NT2/D1 (cell line): ENCODE data around the gene OVOL1.

Experiments
- DNase-seq: peaks from one replicate; pipeline ENCODE4 v3.0.0-alpha.2; 2011; ENCODE audit warnings: low read depth, low spot score
- H3K27me3 ChIP-seq: 2 replicates; pipeline ENCODE4 v1.6.0; 2011; ENCODE audit warnings: mild to moderate bottlenecking; ENCODE audit not compliant: insufficient read length, insufficient read depth
- H3K36me3 ChIP-seq: 2 replicates; pipeline ENCODE4 v1.6.1; 2011; ENCODE audit warnings: mild to moderate bottlenecking, low read length, mixed read lengths; ENCODE audit not compliant: insufficient read depth, insufficient read length
- H3K4me1 ChIP-seq: 2 replicates; pipeline ENCODE4 v1.5.1; 2011; ENCODE audit not compliant: insufficient read depth, insufficient read length
- H3K4me3 ChIP-seq: 2 replicates; pipeline ENCODE4 v1.5.1; 2011; ENCODE audit warnings: low read depth; ENCODE audit not compliant: insufficient read length
- H3K9ac ChIP-seq: 2 replicates; pipeline ENCODE4 v1.6.0; 2011; ENCODE audit warnings: low read depth; ENCODE audit not compliant: insufficient read length
- H3K9me3 ChIP-seq: 2 replicates; pipeline ENCODE4 v1.5.1; 2011; ENCODE audit warnings: mild to moderate bottlenecking, low read length; ENCODE audit not compliant: insufficient read depth
- SUZ12 ChIP-seq: IDR thresholded peaks from 2 replicates; pipeline ENCODE4 v1.6.1; 2011; ENCODE audit not compliant: insufficient read length, insufficient read depth; ENCODE audit errors: extremely low read depth
- YY1 ChIP-seq: IDR thresholded peaks from 2 replicates; pipeline ENCODE4 v1.6.1; 2011; ENCODE audit not compliant: insufficient read length, insufficient read depth
- ZNF274 ChIP-seq: IDR thresholded peaks from 2 replicates; pipeline ENCODE4 v1.6.1; 2011; ENCODE audit warnings: mild to moderate bottlenecking, low read depth, low read length

The OVOL1 gene

GRCh38 chr11:65793625-65794400, 7.0 kb downstream of the OVOL1 start:
- no peak overlapping the region for H3K4me3 ChIP-seq
- no peak overlapping the region for H3K9ac ChIP-seq
- H3K9me3 ChIP-seq, result no peaks in the 10 kb centered on the region
- DNase-seq, result no peak
- H3K27me3 ChIP-seq, result no peaks in the 10 kb centered on the region
- peaks cover 49% of the 10 kb centered on the region for H3K4me1 ChIP-seq
- TF ChIP-seq YY1 (no peak), SUZ12 (no peak), ZNF274 (no peak)
- no peaks in the 10 kb centered on the region for H3K36me3 ChIP-seq

- no peak for DNase-seq
- peaks cover 42% of the 10 kb centered on the region for H3K4me1 ChIP-seq
- no peaks in the 10 kb centered on the region for H3K27me3 ChIP-seq
- H3K9me3 ChIP-seq, result no peaks in the 10 kb centered on the region
- no peaks in the 10 kb centered on the region for H3K36me3 ChIP-seq
- no peak overlapping the region for H3K9ac ChIP-seq
- TF ChIP-seq ZNF274 (no peak), SUZ12 (no peak), YY1 (no peak)
- H3K4me3 ChIP-seq, result no peak overlapping the region
These were observed 8.0 kb downstream of the OVOL1 start for GRCh38 chr11:65794570-65795510.

GRCh38 chr11:65796726-65797601, 10.1 kb downstream of the OVOL1 start:
- Histone ChIP-seq H3K4me3 (no peak overlapping the region), H3K9ac (peak overlapping the region; percentile 11), H3K27me3 (no peaks in the 10 kb centered on the region), H3K4me1 (peaks cover 32% of the 10 kb centered on the region), H3K9me3 (no peaks in the 10 kb centered on the region), H3K36me3 (no peaks in the 10 kb centered on the region)
- no peak for TF ChIP-seq SUZ12
- DNase-seq, result no peak

DNA sequence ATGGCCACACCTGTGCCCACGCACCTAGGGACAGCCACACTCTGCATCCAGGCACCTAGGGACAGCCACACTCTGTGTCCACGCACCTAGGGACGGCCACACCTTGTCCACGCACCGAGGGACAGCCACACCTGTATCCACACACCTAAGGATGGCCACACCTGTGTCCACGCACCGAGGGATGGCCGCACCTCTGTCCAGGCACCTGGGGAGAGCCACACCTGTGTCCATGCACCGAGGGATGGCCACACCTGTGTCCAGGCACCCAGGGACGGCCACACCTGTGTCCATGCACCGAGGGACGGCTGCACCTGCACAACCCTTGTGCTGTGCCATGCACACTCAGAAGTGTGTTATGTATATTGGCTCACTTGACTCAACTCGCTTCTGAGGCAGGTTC, 10.8 kb downstream of the OVOL1 start:
- Histone ChIP-seq H3K4me3 (no peak overlapping the region), H3K4me1 (peaks cover 29% of the 10 kb centered on the region), H3K9me3 (no peaks in the 10 kb centered on the region), H3K9ac (peak overlapping the region; percentile 11), H3K27me3 (no peaks in the 10 kb centered on the region), H3K36me3 (no peaks in the 10 kb centered on the region)
- TF ChIP-seq ZNF274, result no peak
- TF ChIP-seq YY1, result no peak
- TF ChIP-seq SUZ12, result no peak
- DNase-seq, result no peak

- no peak for DNase-seq
These were observed 12.0 kb downstream of the OVOL1 start for GRCh38 chr11:65798882-65799281.

GRCh38 chr11:65801153-65801987, 14.5 kb downstream of the OVOL1 start:
- Histone ChIP-seq H3K4me1 (peaks cover 38% of the 10 kb centered on the region), H3K9ac (no peak overlapping the region), H3K4me3 (no peak overlapping the region), H3K9me3 (no peaks in the 10 kb centered on the region), H3K36me3 (no peaks in the 10 kb centered on the region), H3K27me3 (no peaks in the 10 kb centered on the region)
- no peak for TF ChIP-seq ZNF274
- TF ChIP-seq SUZ12, result no peak
- TF ChIP-seq YY1, result no peak
- DNase-seq, result no peak

More at GRCh38 chr11:65798882-65799281, 12.0 kb downstream of the OVOL1 start:
- TF ChIP-seq SUZ12 (no peak), ZNF274 (no peak), YY1 (no peak)
- no peak overlapping the region for H3K4me3 ChIP-seq
- H3K4me1 ChIP-seq, result peaks cover 38% of the 10 kb centered on the region
- H3K36me3 ChIP-seq, result no peaks in the 10 kb centered on the region
- H3K27me3 ChIP-seq, result no peaks in the 10 kb centered on the region
- no peak overlapping the region for H3K9ac ChIP-seq
- no peaks in the 10 kb centered on the region for H3K9me3 ChIP-seq
